GM21447 (cell line): ENCODE data around the gene ARMH1.
A peak's percentile ranks its signal among the peaks of the same experiment; 100 is the strongest.
"Not testable (repeated sequence)": the region's sequence is repeated elsewhere in the genome, so short reads cannot be mapped to it uniquely, and the experiment has no call there.

Experiments used
- ATAC-seq: cut with Tn5 transposase; IDR thresholded peaks from one replicate; pipeline ENCODE4 v1.9.1; 2021; ENCODE audit not compliant: unreplicated experiment

The ARMH1 gene

GRCh38 chr1:44721485-44722361 lies 47.2 kb downstream of the ARMH1 start:
- ATAC-seq, result peak; percentile 66

DNA sequence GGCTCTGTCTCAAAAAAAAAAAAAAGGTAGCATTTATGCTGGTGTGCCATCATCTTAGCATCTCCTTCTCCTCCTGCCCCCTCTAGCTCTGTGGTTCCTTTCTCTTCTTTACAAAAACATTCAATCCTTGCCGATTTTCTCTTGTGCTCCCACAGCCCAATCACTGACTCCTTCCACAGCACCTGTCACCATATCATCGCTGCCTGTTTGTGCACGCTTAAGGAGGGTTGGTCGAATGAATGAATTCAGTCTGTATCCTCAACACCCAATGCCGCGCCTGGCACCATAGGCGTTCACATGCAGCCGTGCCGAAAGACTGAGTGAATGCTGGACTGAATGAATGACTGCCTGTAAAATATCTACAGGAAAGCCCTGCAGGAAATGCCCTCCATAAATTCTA lies 48.5 kb downstream of the ARMH1 start:
- ATAC-seq, result no peak

- peak; percentile 39 for ATAC-seq
Observed at GRCh38 chr1:44723496-44724295, 49.2 kb downstream of the ARMH1 start.

GRCh38 chr1:44724296-44724954 lies 49.9 kb downstream of the ARMH1 start:
- ATAC-seq, result no peak

DNA sequence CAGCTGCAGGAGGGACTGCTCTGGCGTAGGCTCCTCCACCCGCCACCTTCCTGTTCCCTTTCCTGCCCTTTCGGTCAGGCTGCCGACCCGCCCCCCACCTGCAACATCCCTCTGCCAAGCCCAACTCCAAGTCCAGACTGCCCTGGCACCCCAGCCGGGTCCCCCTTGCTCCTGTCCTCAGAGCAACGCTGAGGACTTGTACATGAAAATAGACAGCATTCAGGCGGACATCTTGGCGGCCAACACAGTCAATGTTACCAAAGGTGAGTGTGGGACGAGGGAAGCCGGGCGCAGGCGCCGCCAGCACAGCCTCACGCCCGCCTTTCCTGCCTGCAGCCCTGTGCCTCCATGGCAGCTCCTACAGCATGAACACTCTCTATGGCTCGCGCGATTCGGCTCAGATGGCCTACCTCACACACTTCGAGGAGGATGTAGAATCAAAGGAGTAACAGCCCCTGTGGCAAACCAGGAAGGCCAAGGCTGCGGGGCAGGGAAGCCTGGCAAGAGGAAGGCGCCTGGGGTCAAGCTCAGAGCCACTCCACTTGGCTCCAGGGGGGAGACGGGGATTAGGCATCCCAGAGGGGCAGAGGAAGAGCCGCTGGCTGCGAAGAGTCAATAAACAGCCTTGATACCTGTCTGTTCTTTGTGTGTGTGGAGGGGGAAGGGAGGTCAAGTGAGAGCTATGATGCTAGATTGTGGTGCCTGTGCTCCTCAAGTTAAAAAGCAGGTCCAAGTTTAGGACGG lies 50.6 kb downstream of the ARMH1 start:
- no peak for ATAC-seq

DNA sequence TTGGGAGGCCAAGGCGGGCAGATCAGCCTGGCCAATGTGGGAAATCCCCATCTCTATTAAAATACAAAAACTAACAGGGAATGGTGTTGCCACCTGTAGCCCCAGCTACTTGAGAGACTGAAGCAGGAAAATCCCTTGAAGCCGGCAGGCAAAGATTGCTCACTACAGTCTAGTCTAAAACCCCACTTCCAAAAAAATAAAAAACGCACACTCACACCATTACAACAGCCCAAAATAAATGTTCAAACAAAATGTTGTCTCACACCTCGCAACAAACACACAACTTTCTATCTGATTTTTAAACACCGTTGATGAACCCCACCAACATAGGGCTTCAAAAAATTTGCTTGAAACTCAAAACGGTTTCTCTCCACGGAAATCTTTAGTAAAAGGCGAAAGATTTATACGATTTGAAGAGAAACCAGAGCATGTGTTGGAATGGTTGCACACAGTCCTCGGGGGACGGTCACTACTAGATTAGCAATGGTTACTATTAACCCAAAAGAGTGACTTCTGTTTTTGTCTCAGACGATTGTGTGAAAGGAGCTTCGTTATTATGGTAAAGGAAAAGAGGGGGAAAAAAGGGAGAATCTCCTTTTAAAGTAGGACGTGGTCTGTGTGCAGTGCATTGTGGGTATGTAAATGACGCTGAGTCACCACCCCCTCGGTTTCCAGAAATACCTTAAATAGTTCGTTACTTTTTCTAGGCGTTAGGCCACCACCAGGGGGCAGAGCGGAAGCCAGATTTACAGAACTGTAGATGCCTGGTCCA lies 56.4 kb downstream of the ARMH1 start, which contains the start of gene RNU5D-1:
Gene RNU5D-1, minus strand, starts transcription at position 430 of the 772 bp plus-strand sequence.
- peak; percentile 58 for ATAC-seq

GRCh38 chr1:44733365-44733764 lies 58.9 kb downstream of the ARMH1 start:
- no peak for ATAC-seq

GRCh38 chr1:44733784-44734183 lies 59.3 kb downstream of the ARMH1 start:
- no peak for ATAC-seq

DNA sequence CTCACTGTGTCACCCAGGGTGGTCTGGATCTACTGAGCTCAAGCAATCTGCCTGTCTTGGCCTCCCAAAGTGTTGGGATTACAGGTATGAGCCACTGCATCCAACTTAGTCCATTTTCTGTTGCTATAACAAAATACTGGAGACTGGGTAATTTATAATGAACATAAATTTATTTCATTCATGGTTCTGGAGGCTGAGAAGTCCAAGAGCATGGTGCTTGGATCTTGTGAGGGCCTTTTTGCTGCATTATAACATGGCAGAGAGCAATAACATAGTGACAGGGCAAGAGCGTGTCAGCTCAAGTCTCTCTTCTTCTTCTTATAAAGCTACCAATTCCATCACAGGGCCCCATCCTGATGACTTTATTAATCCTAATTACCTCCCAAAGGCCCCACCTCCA lies 61.5 kb downstream of the ARMH1 start:
- ATAC-seq, result no peak

GRCh38 chr1:44738953-44739306 lies 64.4 kb downstream of the ARMH1 start:
- not testable (repeated sequence) for ATAC-seq

DNA sequence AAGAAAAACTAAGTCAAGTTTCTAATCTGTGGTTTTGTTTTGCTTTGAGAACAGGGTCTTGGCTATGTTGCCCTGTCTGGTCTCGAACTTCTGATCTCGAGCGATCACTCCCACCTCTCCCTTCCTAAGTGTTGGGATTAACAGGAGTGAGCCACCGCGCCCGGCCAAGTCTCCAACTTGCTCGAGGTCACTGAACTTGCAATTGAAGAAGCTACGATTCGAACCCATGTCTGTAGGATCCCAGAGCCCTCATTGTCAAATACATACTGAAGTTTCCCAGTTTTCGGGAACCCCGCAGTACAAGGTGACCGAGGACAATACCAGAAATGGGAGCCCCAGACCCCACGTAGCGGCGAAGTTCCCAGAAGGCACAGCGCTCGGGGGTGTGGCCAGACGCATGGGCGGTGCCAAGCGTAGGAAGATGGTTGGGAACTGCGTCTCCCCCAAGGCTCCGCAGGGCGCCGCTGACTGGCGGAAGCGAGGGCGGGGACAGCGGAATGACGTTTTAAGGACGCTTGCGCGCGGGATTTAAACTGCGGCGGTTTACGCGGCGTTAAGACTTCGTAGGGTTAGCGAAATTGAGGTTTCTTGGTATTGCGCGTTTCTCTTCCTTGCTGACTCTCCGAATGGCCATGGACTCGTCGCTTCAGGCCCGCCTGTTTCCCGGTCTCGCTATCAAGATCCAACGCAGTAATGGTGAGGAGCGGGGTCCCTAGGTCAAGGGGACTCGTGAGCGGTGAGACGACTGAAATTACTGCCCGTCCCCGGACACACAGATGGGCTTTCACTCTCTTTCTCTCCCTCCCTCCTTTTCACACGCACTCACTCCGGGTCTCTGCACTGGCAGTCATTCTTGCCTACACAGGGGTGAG lies 65.0 kb downstream of the ARMH1 start, which contains the start of gene KIF2C:
Gene KIF2C, plus strand, starts transcription at position 531 of the 872 bp plus-strand sequence. Its CDS starts 96 bp downstream, at position 627.
- peak; percentile 96 for ATAC-seq

- peak; percentile 7 for ATAC-seq
Observed at GRCh38 chr1:44740179-44740617, 65.7 kb downstream of the ARMH1 start.

DNA sequence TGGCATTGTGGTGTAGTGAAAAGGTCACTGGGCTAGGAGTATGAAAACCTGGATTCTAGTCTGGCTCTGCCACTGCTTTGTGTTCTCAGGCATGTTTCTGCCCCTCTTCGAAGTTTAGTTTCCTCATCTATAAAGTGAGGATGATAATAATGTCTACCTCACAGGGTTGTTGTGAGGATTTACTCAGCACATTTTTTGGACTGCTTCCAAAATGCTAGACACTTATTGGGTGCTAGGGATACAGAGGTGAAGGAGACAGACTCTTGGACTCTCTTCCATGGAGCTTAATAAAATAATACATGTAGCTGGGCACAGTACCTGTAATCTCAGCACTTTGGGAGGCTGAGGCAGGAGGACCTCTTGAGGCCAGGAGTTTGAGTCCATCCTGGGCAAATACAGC lies 68.7 kb downstream of the ARMH1 start:
- no peak for ATAC-seq

GRCh38 chr1:44747878-44748277 lies 73.4 kb downstream of the ARMH1 start:
- ATAC-seq, result no peak

DNA sequence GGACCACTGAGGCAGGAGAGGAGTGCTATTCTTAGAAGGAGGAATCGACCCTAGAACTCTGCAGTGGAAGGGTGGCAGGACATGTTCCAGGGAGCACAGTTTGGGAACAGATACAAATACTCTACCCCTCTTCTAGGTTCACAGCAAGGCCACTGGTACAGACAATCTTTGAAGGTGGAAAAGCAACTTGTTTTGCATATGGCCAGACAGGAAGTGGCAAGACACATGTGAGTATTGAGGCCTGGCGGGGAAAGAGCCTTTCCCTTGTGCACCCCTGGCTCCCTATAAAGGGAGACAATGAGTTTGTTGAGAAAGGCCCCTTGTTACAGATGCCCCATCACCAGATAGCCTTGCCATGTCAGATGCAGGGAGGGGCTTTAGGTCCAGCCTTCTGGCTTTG lies 82.9 kb downstream of the ARMH1 start:
- peak; percentile 65 for ATAC-seq

- ATAC-seq, result no peak
Observed at GRCh38 chr1:44759077-44759476, 84.6 kb downstream of the ARMH1 start.

GRCh38 chr1:44760876-44761275 lies 86.4 kb downstream of the ARMH1 start:
- ATAC-seq, result no peak

- not testable (repeated sequence) for ATAC-seq
Observed at GRCh38 chr1:44766421-44766820, 91.9 kb downstream of the ARMH1 start.
